IgD-negative memory B cell (primary cell): ENCODE results near the gene LBX2. TPM values are rescaled to one million over a fixed set of nuclear protein-coding genes. Genes with fewer than 3 reads are reported as not detected.

Experiments used
- H3K27ac Mint-ChIP-seq, 3 donors: one replicate each; pipeline ENCODE4 v1.8.0; 2020 to 2022; ENCODE audit warnings: mild to moderate bottlenecking in 3 of 3, mixed read lengths in 3 of 3, moderate library complexity in 1 of 3
- H3K27me3 Mint-ChIP-seq: one replicate; pipeline ENCODE4 v1.8.0; 2021; ENCODE audit warnings: mixed read lengths
- H3K36me3 Mint-ChIP-seq: one replicate; pipeline ENCODE4 v1.8.0; 2020; ENCODE audit warnings: mild to moderate bottlenecking, mixed read lengths
- H3K4me1 Mint-ChIP-seq, 3 donors: one replicate each; pipeline ENCODE4 v1.8.0; 2020 to 2022; ENCODE audit warnings: mixed read lengths in 3 of 3, mild to moderate bottlenecking in 1 of 3
- H3K4me3 Mint-ChIP-seq, 4 donors: one replicate each; pipeline ENCODE4 v1.8.0; 2020 to 2022; ENCODE audit warnings: mild to moderate bottlenecking in 4 of 4, mixed read lengths in 4 of 4, moderate library complexity in 3 of 4
- H3K9me3 Mint-ChIP-seq, 3 donors: one replicate each; pipeline ENCODE4 v1.8.0; 2020 to 2021; ENCODE audit warnings: mixed read lengths in 3 of 3, mild to moderate bottlenecking in 1 of 3
- polyA plus RNA-seq: library from polyadenylated mRNA; unstranded; fragments of 300-500 nt; fragmentation: Illumina TruSeq; gene quantifications from one replicate; pipeline ENCODE4 v1.2.3, GENCODE V29; 2021

LBX2 gene
- polyA plus RNA-seq, 1 donor from 2014 or later, result not detected

GRCh38 chr2:74515271-74515980 lies 16.0 kb upstream of the LBX2 start:
- H3K9me3 Mint-ChIP-seq, result no peaks in the 10 kb centered on the region
- peaks cover 57% of the 10 kb centered on the region for H3K27me3 Mint-ChIP-seq
- peaks cover 10 to 12% (median 12%) of the 10 kb centered on the region in 3 donors for H3K4me1 Mint-ChIP-seq
- no peak overlapping the region for H3K27ac Mint-ChIP-seq
- peak overlapping the region; percentile 68 to 85 (median 78) for H3K4me3 Mint-ChIP-seq
- peaks cover 6% of the 10 kb centered on the region for H3K36me3 Mint-ChIP-seq

DNA sequence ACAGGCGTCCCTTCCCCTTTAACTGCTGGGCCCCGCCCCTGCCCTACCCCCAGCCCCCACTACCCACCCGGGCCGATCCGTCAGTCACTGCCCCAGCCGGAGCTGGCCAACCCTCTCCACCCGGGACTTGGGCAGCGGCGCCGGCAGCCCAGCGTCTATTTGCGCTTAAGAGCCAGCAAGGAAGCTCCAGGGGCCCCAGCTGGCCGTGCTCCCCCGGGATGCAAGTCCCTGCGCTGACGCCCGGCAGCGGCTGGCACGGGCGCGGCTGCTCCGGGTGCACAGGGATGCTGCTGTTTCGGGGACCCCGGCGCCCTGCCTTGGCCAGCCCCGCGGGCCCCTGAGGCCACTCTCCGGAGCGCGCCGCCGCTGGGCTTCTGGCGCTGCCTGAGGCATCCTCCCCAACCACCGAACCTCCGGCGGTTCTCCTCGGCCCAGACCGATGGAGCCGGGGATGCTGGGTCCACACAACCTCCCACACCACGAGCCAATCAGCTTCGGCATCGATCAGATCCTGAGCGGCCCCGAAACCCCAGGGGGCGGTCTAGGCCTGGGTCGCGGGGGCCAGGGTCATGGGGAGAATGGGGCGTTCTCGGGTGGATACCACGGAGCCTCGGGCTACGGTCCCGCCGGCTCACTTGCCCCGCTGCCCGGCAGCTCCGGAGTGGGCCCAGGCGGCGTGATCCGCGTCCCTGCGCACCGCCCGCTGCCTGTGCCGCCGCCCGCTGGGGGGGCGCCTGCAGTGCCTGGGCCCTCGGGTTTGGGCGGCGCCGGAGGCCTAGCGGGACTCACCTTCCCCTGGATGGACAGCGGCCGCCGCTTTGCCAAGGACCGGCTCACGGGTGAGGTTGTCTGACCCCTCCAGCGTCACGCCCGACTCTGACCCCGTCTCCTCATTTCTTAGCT lies 15.2 kb upstream of the LBX2 start, which contains the start of gene TLX2:
TSS of gene TLX2 (plus strand) at position 83 of the 903 bp plus-strand sequence. CDS start at position 440, 357 bp downstream.
- H3K4me1 Mint-ChIP-seq, result peaks cover 10 to 12% (median 12%) of the 10 kb centered on the region in 3 donors
- H3K4me3 Mint-ChIP-seq, result peak within 1 kb of the TSS; percentile 63 to 83 (median 74)
- peaks cover 54% of the 10 kb centered on the region for H3K27me3 Mint-ChIP-seq
- H3K36me3 Mint-ChIP-seq, result peaks cover 4% of the 10 kb centered on the region
- H3K9me3 Mint-ChIP-seq, result no peaks in the 10 kb centered on the region
- peak within 1 kb of the TSS in 1 of 3 donors; percentile 20 for H3K27ac Mint-ChIP-seq

GRCh38 chr2:74513605-74514367 lies 14.4 kb upstream of the LBX2 start:
- peaks cover 11 to 12% (median 12%) of the 10 kb centered on the region in 3 donors for H3K4me1 Mint-ChIP-seq
- peaks cover 4% of the 10 kb centered on the region for H3K36me3 Mint-ChIP-seq
- H3K9me3 Mint-ChIP-seq, result no peaks in the 10 kb centered on the region
- H3K27ac Mint-ChIP-seq, result peak overlapping the region in 1 of 3 donors; percentile 20
- peaks cover 52% of the 10 kb centered on the region for H3K27me3 Mint-ChIP-seq
- peak overlapping the region in 3 of 4 donors; percentile 13 to 79 (median 67) for H3K4me3 Mint-ChIP-seq

GRCh38 chr2:74512744-74513604 lies 13.6 kb upstream of the LBX2 start:
- H3K27ac Mint-ChIP-seq, result peak overlapping the region in 1 of 3 donors; percentile 66
- peaks cover 4% of the 10 kb centered on the region for H3K36me3 Mint-ChIP-seq

GRCh38 chr2:74511104-74511989 lies 11.9 kb upstream of the LBX2 start:
- H3K36me3 Mint-ChIP-seq, result peaks cover 5% of the 10 kb centered on the region
- peaks cover 19 to 27% (median 24%) of the 10 kb centered on the region in 3 donors for H3K4me1 Mint-ChIP-seq
- peaks cover 0 to 3% (median 0%) of the 10 kb centered on the region in 3 donors for H3K9me3 Mint-ChIP-seq
- H3K27ac Mint-ChIP-seq, result peak overlapping the region in 1 of 3 donors; percentile 66
- H3K27me3 Mint-ChIP-seq, result peaks cover 34% of the 10 kb centered on the region
- peak overlapping the region in 1 of 4 donors; percentile 60 for H3K4me3 Mint-ChIP-seq

More at GRCh38 chr2:74512744-74513604, 13.6 kb upstream of the LBX2 start:
- Mint-ChIP-seq H3K4me3 (peak overlapping the region in 3 of 4 donors; percentile 23 to 79 (median 60)), H3K4me1 (peaks cover 17 to 20% (median 19%) of the 10 kb centered on the region in 3 donors), H3K9me3 (no peaks in the 10 kb centered on the region), H3K27me3 (peaks cover 45% of the 10 kb centered on the region)

GRCh38 chr2:74510272-74510671 lies 10.9 kb upstream of the LBX2 start:
- Mint-ChIP-seq H3K4me1 (peaks cover 18 to 22% (median 21%) of the 10 kb centered on the region in 3 donors), H3K27ac (peak overlapping the region in 2 of 3 donors; percentile 8 to 20), H3K9me3 (peaks cover 0 to 3% (median 0%) of the 10 kb centered on the region in 3 donors), H3K36me3 (peaks cover 7% of the 10 kb centered on the region), H3K4me3 (peak overlapping the region in 1 of 4 donors; percentile 43), H3K27me3 (peaks cover 27% of the 10 kb centered on the region)

- Mint-ChIP-seq H3K4me3 (peak overlapping the region; percentile 96 to 100 (median 100)), H3K27me3 (peaks cover 31% of the 10 kb centered on the region), H3K4me1 (peaks cover 22 to 32% (median 25%) of the 10 kb centered on the region in 3 donors), H3K36me3 (peaks cover 16% of the 10 kb centered on the region), H3K27ac (peak overlapping the region; percentile 98 to 100 (median 100)), H3K9me3 (peaks cover 0 to 3% (median 0%) of the 10 kb centered on the region in 3 donors)
Measured at GRCh38 chr2:74507926-74508520, 8.6 kb upstream of the LBX2 start.

GRCh38 chr2:74507145-74507925 lies 7.9 kb upstream of the LBX2 start, which contains the start of gene PCGF1:
Gene PCGF1 (minus strand): TSS chr2:74507695. CDS start chr2:74507668, 27 bp downstream.
- Mint-ChIP-seq H3K4me3 (peak within 1 kb of the TSS; percentile 96 to 100 (median 100)), H3K36me3 (peaks cover 14% of the 10 kb centered on the region), H3K9me3 (peaks cover 0 to 3% (median 0%) of the 10 kb centered on the region in 3 donors), H3K4me1 (peaks cover 22 to 32% (median 26%) of the 10 kb centered on the region in 3 donors), H3K27me3 (peaks cover 31% of the 10 kb centered on the region), H3K27ac (peak within 1 kb of the TSS; percentile 98 to 100 (median 100))

GRCh38 chr2:74505448-74506246 lies 6.2 kb upstream of the LBX2 start:
- peaks cover 33% of the 10 kb centered on the region for H3K27me3 Mint-ChIP-seq
- H3K4me1 Mint-ChIP-seq, result peaks cover 25 to 32% (median 29%) of the 10 kb centered on the region in 3 donors
- H3K27ac Mint-ChIP-seq, result peak overlapping the region in 2 of 3 donors; percentile 56 to 100
- peak overlapping the region; percentile 44 to 100 (median 92) for H3K4me3 Mint-ChIP-seq
- peaks cover 14% of the 10 kb centered on the region for H3K36me3 Mint-ChIP-seq
- H3K9me3 Mint-ChIP-seq, result peaks cover 0 to 3% (median 0%) of the 10 kb centered on the region in 3 donors

GRCh38 chr2:74504591-74504990 lies 5.2 kb upstream of the LBX2 start:
- H3K4me3 Mint-ChIP-seq, result peak overlapping the region; percentile 44 to 86 (median 83)
- peaks cover 27 to 32% (median 27%) of the 10 kb centered on the region in 3 donors for H3K4me1 Mint-ChIP-seq
- H3K27ac Mint-ChIP-seq, result peak overlapping the region in 2 of 3 donors; percentile 12 to 56
- peaks cover 0 to 3% (median 0%) of the 10 kb centered on the region in 3 donors for H3K9me3 Mint-ChIP-seq
- H3K27me3 Mint-ChIP-seq, result peaks cover 38% of the 10 kb centered on the region
- peaks cover 14% of the 10 kb centered on the region for H3K36me3 Mint-ChIP-seq
